ENCODE results near the gene EREG.

GRCh38 chr4:74322301-74322700 lies 42.6 kb upstream of the EREG start:
- TF ChIP-seq CTCF (IDR thresholded peaks at IDR 0.05 in 2 of 3, conservative IDR thresholded peaks at IDR 0.05 in 1 of 3; ENCODE audit: control insufficient read depth in 2 of 3, extremely low read depth in 1 of 3, insufficient read depth in 1 of 3, low read depth in 3 of 3, low read length in 3 of 3) (no peak), ZSCAN29 (IDR thresholded peaks at IDR 0.05) (no peak), NFIC (IDR thresholded peaks at IDR 0.05; ENCODE audit: low read depth, low read length) (no peak)

Data from GM12878 (cell line).